Uterus (tissue), 4 donors: ENCODE data around the gene VCX3A. TPM values are rescaled to one million over a fixed set of nuclear protein-coding genes. Genes with fewer than 3 reads are reported as not detected.
"Not testable (repeated sequence)": the region's sequence is repeated elsewhere in the genome, so short reads cannot be mapped to it uniquely, and the experiment has no call there.

Source experiments
- DNase-seq, 2 donors: peaks; one replicate each; pipeline ENCODE4 v3.0.0-alpha.2; 2019 to 2020
- H3K27ac ChIP-seq, 2 donors: fragments of 200-600 bp; sonication (generic); 1 replicate in 1 of 2; 2 replicates in 1 of 2; pipeline ENCODE4 v1.5.1; 2016 to 2018
- H3K27me3 ChIP-seq, 2 donors: fragments of 200-600 bp; sonication (generic); one replicate each; pipeline ENCODE4 v1.5.1; 2018 to 2019; ENCODE audit warnings: control low read depth in 1 of 2
- H3K36me3 ChIP-seq, 2 donors: fragments of 200-600 bp; sonication (generic); one replicate each; pipeline ENCODE4 v1.5.1; 2019; ENCODE audit warnings: control low read depth in 1 of 2
- H3K4me1 ChIP-seq, 2 donors: fragments of 200-600 bp; sonication (generic); one replicate each; pipeline ENCODE4 v1.5.1; 2018 to 2019; ENCODE audit warnings: control low read depth in 1 of 2
- H3K4me3 ChIP-seq, 2 donors: fragments of 200-600 bp; sonication (generic); 1 replicate in 1 of 2; 2 replicates in 1 of 2; pipeline ENCODE4 v1.5.1; 2018 to 2019; ENCODE audit warnings: mild to moderate bottlenecking in 1 of 2
- H3K9me3 ChIP-seq, 2 donors: fragments of 200-600 bp; sonication (generic); one replicate each; pipeline ENCODE4 v1.5.1; 2019; ENCODE audit warnings: control low read depth in 1 of 2
- CTCF ChIP-seq, 4 experiments: fragments of 200-600 bp in 2 of 4; fragments of 450-650 bp in 2 of 4; sonication (generic) in 2 of 4; IDR thresholded peaks; one replicate each; pipeline ENCODE4 v1.5.1; 2016 to 2019; ENCODE audit warnings: antibody characterized with exemption in 4 of 4, mild to moderate bottlenecking in 2 of 4, moderate library complexity in 1 of 4
- POLR2A ChIP-seq, 2 donors: fragments of 450-650 bp; IDR thresholded peaks; one replicate each; pipeline ENCODE4 v1.6.1; 2016; ENCODE audit warnings: antibody characterized with exemption in 2 of 2, mild to moderate bottlenecking in 1 of 2, moderate library complexity in 1 of 2
- intact Hi-C: fragments of 100-400 bp; cut with DNase I; formaldehyde crosslinking; loops from one replicate; pipeline ENCODE4 v1.15.1; 2023; ENCODE audit warnings: low total_unique reads
- total RNA-seq, 4 donors: library from RNA; depleted of rRNA in 3 of 4; stranded (reverse); fragments of >200 nt in 3 of 4; gene quantifications; one replicate each; pipeline versions ENCODE4 v1.1.0 to v1.2.4, GENCODE V29; 2014 to 2023
- donor health status: DM: yes; HTN: yes; CAD: no.

Gene VCX3A
- total RNA-seq = not detected

- DNase-seq, H3K4me1 ChIP-seq, intact Hi-C loops, H3K27ac ChIP-seq, H3K4me3 ChIP-seq, H3K27me3 ChIP-seq, H3K9me3 ChIP-seq, H3K36me3 ChIP-seq: not testable (repeated sequence)
Observed at GRCh38 chrX:6535018-6535417, at the start of gene VCX3A. Gene VCX3A (minus strand): TSS chrX:6535118. CDS start chrX:6534497, 621 bp downstream.

- no peaks in the 10 kb centered on the region for H3K27me3 ChIP-seq
- no peaks in the 10 kb centered on the region for H3K36me3 ChIP-seq
- no peak overlapping the region for H3K27ac ChIP-seq
- H3K4me3 ChIP-seq = no peak overlapping the region
- intact Hi-C loops = no loop called here
- no peak for DNase-seq
- TF ChIP-seq POLR2A (IDR thresholded peaks at IDR 0.05) = no peak
- TF ChIP-seq CTCF (IDR thresholded peaks at IDR 0.05) = no peak
- H3K4me1 ChIP-seq = no peaks in the 10 kb centered on the region
- H3K9me3 ChIP-seq = no peaks in the 10 kb centered on the region
Observed at GRCh38 chrX:6574762-6575161, 39.8 kb upstream of the VCX3A start.

- H3K9me3 ChIP-seq = no peaks in the 10 kb centered on the region
- H3K27me3 ChIP-seq = no peaks in the 10 kb centered on the region
- intact Hi-C loops = no loop called here
- no peak for DNase-seq
- H3K36me3 ChIP-seq = no peaks in the 10 kb centered on the region
- no peak overlapping the region for H3K4me3 ChIP-seq
- TF ChIP-seq POLR2A (IDR thresholded peaks at IDR 0.05) (no peak), CTCF (IDR thresholded peaks at IDR 0.05) (no peak)
- no peaks in the 10 kb centered on the region for H3K4me1 ChIP-seq
- H3K27ac ChIP-seq = no peak overlapping the region
Observed at GRCh38 chrX:6568031-6568430, 33.1 kb upstream of the VCX3A start.

- DNase-seq = no peak
- Histone ChIP-seq H3K36me3 (no peaks in the 10 kb centered on the region), H3K27ac (no peak overlapping the region), H3K27me3 (no peaks in the 10 kb centered on the region), H3K4me1 (no peaks in the 10 kb centered on the region), H3K4me3 (no peak overlapping the region), H3K9me3 (no peaks in the 10 kb centered on the region)
- intact Hi-C loops = no loop called here
- TF ChIP-seq CTCF (IDR thresholded peaks at IDR 0.05) = no peak
- TF ChIP-seq POLR2A (IDR thresholded peaks at IDR 0.05) = no peak
Observed at GRCh38 chrX:6558979-6559378, 24.1 kb upstream of the VCX3A start.

- Histone ChIP-seq H3K36me3 (no peaks in the 10 kb centered on the region), H3K9me3 (no peaks in the 10 kb centered on the region), H3K4me1 (no peaks in the 10 kb centered on the region), H3K27me3 (no peaks in the 10 kb centered on the region), H3K4me3 (no peak overlapping the region), H3K27ac (no peak overlapping the region)
- DNase-seq = no peak
- intact Hi-C loops = no loop called here
- TF ChIP-seq CTCF (IDR thresholded peaks at IDR 0.05) = no peak
- TF ChIP-seq POLR2A (IDR thresholded peaks at IDR 0.05) = no peak
Observed at GRCh38 chrX:6557690-6558089, 22.8 kb upstream of the VCX3A start.

GRCh38 chrX:6550999-6551398 lies 16.1 kb upstream of the VCX3A start:
- no peak overlapping the region for H3K4me3 ChIP-seq
- no peak for TF ChIP-seq CTCF (IDR thresholded peaks at IDR 0.05)
- no peak for TF ChIP-seq POLR2A (IDR thresholded peaks at IDR 0.05)
- no peaks in the 10 kb centered on the region for H3K9me3 ChIP-seq
- H3K4me1 ChIP-seq = no peaks in the 10 kb centered on the region
- intact Hi-C loops = no loop called here
- DNase-seq = no peak
- no peaks in the 10 kb centered on the region for H3K27me3 ChIP-seq
- H3K27ac ChIP-seq = no peak overlapping the region
- no peaks in the 10 kb centered on the region for H3K36me3 ChIP-seq
